ENCODE measurements around the gene DNAJB4. TPM values are rescaled to one million over a fixed set of nuclear protein-coding genes. Genes with fewer than 3 reads are reported as not detected.

DNAJB4 gene
- total RNA-seq, 1 experiment from 2014 or later, result 23.4 TPM

- peaks cover 31% of the 10 kb centered on the region for H3K4me1 Mint-ChIP-seq
- H3K9me3 Mint-ChIP-seq, result no peaks in the 10 kb centered on the region
- DNase-seq (ENCODE audit: low spot score) (no peak), ATAC-seq (no peak)
- peaks cover 5% of the 10 kb centered on the region; the same call in 1 of the 2 replicates for H3K36me3 Mint-ChIP-seq
- CTCF ChIA-PET, result interaction anchor here (1.0 to 1.3 kb wide), 1 partner anchor 124 kb away, joined by 3 read pairs; no protein-coding TSS in a partner anchor
- no peak overlapping the region for H3K4me3 Mint-ChIP-seq
- H3K27me3 Mint-ChIP-seq (ENCODE audit: low read depth), result no peaks in the 10 kb centered on the region
- no peak overlapping the region for H3K27ac Mint-ChIP-seq
- TF ChIP-seq ZNF317 (CRISPR knock-in tag; IDR thresholded peaks at IDR 0.05; ENCODE audit: borderline replicate concordance, low read depth) (no peak), ZNF671 (CRISPR knock-in tag; IDR thresholded peaks at IDR 0.05) (no peak), PRDM15 (CRISPR knock-in tag; IDR thresholded peaks at IDR 0.05) (no peak)
- POLR2A ChIA-PET, result no interaction called here
Measured at GRCh38 chr1:77990629-77991204, 14.0 kb upstream of the DNAJB4 start.

GRCh38 chr1:77991638-77992037 lies 13.1 kb upstream of the DNAJB4 start:
- ATAC-seq (no peak), DNase-seq (ENCODE audit: low spot score) (no peak)
- ChIA-PET POLR2A (interaction anchor here (0.7 kb wide), 1 partner anchor 17 kb away, joined by 9 read pairs; no protein-coding TSS in a partner anchor), CTCF (interaction anchor here (1.3 kb wide), 1 partner anchor 123 kb away, joined by 3 read pairs; no protein-coding TSS in a partner anchor)
- Mint-ChIP-seq H3K9me3 (no peaks in the 10 kb centered on the region), H3K36me3 (peaks cover 5% of the 10 kb centered on the region; the same call in 1 of the 2 replicates), H3K4me1 (peaks cover 23% of the 10 kb centered on the region), H3K27me3 (ENCODE audit: low read depth) (no peaks in the 10 kb centered on the region), H3K27ac (no peak overlapping the region), H3K4me3 (no peak overlapping the region)
- TF ChIP-seq JAZF1 (CRISPR knock-in tag; IDR thresholded peaks at IDR 0.05) (no peak), ATF6 (CRISPR knock-in tag; IDR thresholded peaks at IDR 0.05) (no peak), ZBTB21 (CRISPR knock-in tag; IDR thresholded peaks at IDR 0.05; ENCODE audit: borderline replicate concordance) (no peak)
- TF ChIP-seq, protein P1, sequence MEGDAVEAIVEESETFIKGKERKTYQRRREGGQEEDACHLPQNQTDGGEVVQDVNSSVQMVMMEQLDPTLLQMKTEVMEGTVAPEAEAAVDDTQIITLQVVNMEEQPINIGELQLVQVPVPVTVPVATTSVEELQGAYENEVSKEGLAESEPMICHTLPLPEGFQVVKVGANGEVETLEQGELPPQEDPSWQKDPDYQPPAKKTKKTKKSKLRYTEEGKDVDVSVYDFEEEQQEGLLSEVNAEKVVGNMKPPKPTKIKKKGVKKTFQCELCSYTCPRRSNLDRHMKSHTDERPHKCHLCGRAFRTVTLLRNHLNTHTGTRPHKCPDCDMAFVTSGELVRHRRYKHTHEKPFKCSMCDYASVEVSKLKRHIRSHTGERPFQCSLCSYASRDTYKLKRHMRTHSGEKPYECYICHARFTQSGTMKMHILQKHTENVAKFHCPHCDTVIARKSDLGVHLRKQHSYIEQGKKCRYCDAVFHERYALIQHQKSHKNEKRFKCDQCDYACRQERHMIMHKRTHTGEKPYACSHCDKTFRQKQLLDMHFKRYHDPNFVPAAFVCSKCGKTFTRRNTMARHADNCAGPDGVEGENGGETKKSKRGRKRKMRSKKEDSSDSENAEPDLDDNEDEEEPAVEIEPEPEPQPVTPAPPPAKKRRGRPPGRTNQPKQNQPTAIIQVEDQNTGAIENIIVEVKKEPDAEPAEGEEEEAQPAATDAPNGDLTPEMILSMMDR (IDR thresholded peaks at IDR 0.05), result no peak
- TF ChIP-seq, protein P2, sequence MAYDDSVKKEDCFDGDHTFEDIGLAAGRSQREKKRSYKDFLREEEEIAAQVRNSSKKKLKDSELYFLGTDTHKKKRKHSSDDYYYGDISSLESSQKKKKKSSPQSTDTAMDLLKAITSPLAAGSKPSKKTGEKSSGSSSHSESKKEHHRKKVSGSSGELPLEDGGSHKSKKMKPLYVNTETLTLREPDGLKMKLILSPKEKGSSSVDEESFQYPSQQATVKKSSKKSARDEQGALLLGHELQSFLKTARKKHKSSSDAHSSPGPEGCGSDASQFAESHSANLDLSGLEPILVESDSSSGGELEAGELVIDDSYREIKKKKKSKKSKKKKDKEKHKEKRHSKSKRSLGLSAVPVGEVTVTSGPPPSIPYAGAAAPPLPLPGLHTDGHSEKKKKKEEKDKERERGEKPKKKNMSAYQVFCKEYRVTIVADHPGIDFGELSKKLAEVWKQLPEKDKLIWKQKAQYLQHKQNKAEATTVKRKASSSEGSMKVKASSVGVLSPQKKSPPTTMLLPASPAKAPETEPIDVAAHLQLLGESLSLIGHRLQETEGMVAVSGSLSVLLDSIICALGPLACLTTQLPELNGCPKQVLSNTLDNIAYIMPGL (CRISPR knock-in tag; IDR thresholded peaks at IDR 0.05), result no peak

- Mint-ChIP-seq H3K4me3 (no peak overlapping the region), H3K27ac (no peak overlapping the region), H3K9me3 (no peaks in the 10 kb centered on the region), H3K4me1 (peaks cover 9% of the 10 kb centered on the region), H3K36me3 (peaks cover 8% of the 10 kb centered on the region), H3K27me3 (ENCODE audit: low read depth) (no peaks in the 10 kb centered on the region)
- no peak for ATAC-seq
- no peak for DNase-seq (ENCODE audit: low spot score)
- POLR2A ChIA-PET, result interaction anchor here (0.7 kb wide), 1 partner anchor 275 kb away, joined by 8 read pairs; no protein-coding TSS in a partner anchor
- CTCF ChIA-PET, result interaction anchor here (0.6 kb wide), 1 partner anchor 120 kb away, joined by 3 read pairs; no protein-coding TSS in a partner anchor
- no peak for TF ChIP-seq ATF2 (CRISPR knock-in tag; IDR thresholded peaks at IDR 0.05; ENCODE audit: borderline replicate concordance, low read depth)
- TF ChIP-seq TP53 (CRISPR knock-in tag; IDR thresholded peaks at IDR 0.05), result no peak
- no peak for TF ChIP-seq AFF4 (CRISPR knock-in tag; IDR thresholded peaks at IDR 0.05; ENCODE audit: borderline replicate concordance)
- no peak for TF ChIP-seq FOXJ3 (CRISPR knock-in tag; IDR thresholded peaks at IDR 0.05; ENCODE audit: borderline replicate concordance)
Measured at GRCh38 chr1:77994117-77994705, 10.5 kb upstream of the DNAJB4 start.
